Kidney (tissue), 14 donors: Measurements from ENCODE around the gene SMAD7. TPM values are rescaled to one million over a fixed set of nuclear protein-coding genes. Genes with fewer than 3 reads are reported as not detected.
A peak's percentile ranks its signal among the peaks of the same experiment; 100 is the strongest.

Source experiments
- DNase-seq, 5 donors: peaks; one replicate each; pipeline ENCODE4 v3.0.0-alpha.2; 2013 to 2020
- FAIRE-seq: peaks from 2 replicates; lab custom pipeline; 2012; peaks lifted over from hg19 to GRCh38; lab: Jason Lieb, UNC
- H3K27ac ChIP-seq, 2 donors: one replicate each; pipeline ENCODE4 v1.7.0; 2013; ENCODE audit warnings: low read depth in 2 of 2, low read length in 2 of 2, inconsistent platforms in 1 of 2
- H3K27me3 ChIP-seq: one replicate; pipeline ENCODE4 v1.7.1; 2013; ENCODE audit warnings: low read length, inconsistent platforms; ENCODE audit not compliant: control insufficient read depth, insufficient read depth
- H3K36me3 ChIP-seq, 3 donors: one replicate each; pipeline versions ENCODE4 v1.7.0 to v1.7.1; 2013; ENCODE audit warnings: low read length in 3 of 3, control low read depth in 1 of 3, inconsistent platforms in 1 of 3; ENCODE audit not compliant: insufficient read depth in 3 of 3, control insufficient read depth in 2 of 3
- H3K4me1 ChIP-seq, 3 donors: one replicate each; pipeline versions ENCODE4 v1.7.0 to v1.7.1; 2013; ENCODE audit warnings: low read length in 3 of 3, inconsistent platforms in 1 of 3, low read depth in 1 of 3; ENCODE audit not compliant: control insufficient read depth in 2 of 3, insufficient read depth in 2 of 3
- H3K4me3 ChIP-seq, 3 donors: one replicate each; pipeline versions ENCODE4 v1.7.0 to v1.8.1; 2013; ENCODE audit warnings: low read length in 3 of 3, control low read depth in 1 of 3, inconsistent platforms in 1 of 3
- H3K9ac ChIP-seq, 3 donors: one replicate each; pipeline versions ENCODE4 v1.7.0 to v1.7.1; 2013; ENCODE audit warnings: low read length in 3 of 3, control low read depth in 1 of 3, inconsistent platforms in 1 of 3
- H3K9me3 ChIP-seq, 3 donors: one replicate each; pipeline versions ENCODE4 v1.7.0 to v1.7.1; 2013; ENCODE audit warnings: low read length in 3 of 3, control low read depth in 1 of 3, inconsistent platforms in 1 of 3; ENCODE audit not compliant: control insufficient read depth in 2 of 3, insufficient read depth in 1 of 3
- CTCF ChIP-seq: IDR thresholded peaks from 3 replicates; pipeline ENCODE4 v1.5.1; 2012; ENCODE audit warnings: mild to moderate bottlenecking, moderate library complexity, borderline replicate concordance; ENCODE audit not compliant: insufficient read depth; ENCODE audit errors: extremely low read depth
- intact Hi-C: fragments of 100-400 bp; cut with DNase I; formaldehyde crosslinking; loops from one replicate; pipeline ENCODE4 v1.11.1; 2022
- polyA plus RNA-seq: library from polyadenylated mRNA; stranded (reverse); fragments of 350-450 nt; fragmentation: Illumina TruSeq; extraction: RNeasy Lipid Tissue Mini Kit (QIAGEN cat#74804); gene quantifications from one replicate; pipeline ENCODE4 v1.2.3, GENCODE V29; 2014; ENCODE audit warnings: low read depth, low replicate concordance; ENCODE audit not compliant: insufficient read depth
- total RNA-seq: library from RNA; stranded (reverse); fragmentation: NEBNext Ultra II Directional; extraction: Animal tissue kit (Norgen Biotek cat#: 25700); gene quantifications from one replicate; pipeline ENCODE4 v1.2.1, GENCODE V29; 2021
- donor health status: control.
- donor health status: control.
- donor health status: control.
- donor health status: control.
- donor health status: control.
- donor health status: DM: yes; HTN: yes; CAD: no.
- donor health status: Normal renal cell carcinoma (clear cell type).

Gene SMAD7
- total and polyA plus RNA-seq, 2 donors from 2014 or later = 17.3 to 32.6 TPM

DNA sequence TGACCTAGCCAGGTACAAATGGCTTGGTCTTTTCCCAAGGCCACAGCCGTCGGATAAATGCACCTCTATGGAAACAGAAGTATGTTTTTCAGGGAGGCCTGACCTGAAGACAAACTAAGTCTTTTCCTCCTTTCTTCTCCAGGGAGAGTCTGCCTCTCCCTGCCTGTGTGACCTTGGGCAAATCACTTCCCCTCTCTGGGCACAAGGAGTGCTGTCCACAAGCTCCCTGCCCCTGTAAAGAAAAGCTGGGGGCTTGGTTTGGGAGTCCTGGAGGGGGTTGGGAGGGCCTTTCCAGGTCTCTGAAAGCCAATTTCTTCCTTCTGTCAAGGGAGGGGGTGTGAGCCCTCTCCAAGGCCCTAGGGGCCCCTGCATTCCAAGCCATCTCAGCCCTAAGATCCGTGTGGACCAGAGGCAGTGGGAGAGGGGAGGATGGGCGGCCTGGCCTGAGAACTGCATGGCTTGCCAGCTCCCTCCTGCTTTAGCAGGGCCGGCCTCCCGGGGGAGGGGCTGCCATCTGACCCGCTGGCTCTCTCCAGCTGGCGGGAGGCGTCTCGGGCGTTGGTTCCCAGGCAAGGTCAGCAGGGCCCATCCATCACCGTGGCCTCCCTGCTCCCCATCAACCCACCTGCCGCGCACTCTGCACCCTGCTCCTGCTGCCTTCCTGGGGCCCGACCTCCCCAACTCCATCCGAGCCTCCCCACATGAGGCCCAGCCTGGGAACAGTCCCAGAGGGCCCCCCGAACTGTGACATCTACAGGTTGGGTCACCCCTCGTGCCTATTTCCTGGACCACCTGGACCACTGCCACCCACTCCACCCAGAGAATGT, 61.4 kb downstream of the SMAD7 start:
- TF ChIP-seq CTCF = no peak
- peak overlapping the region in 1 of 2 donors; percentile 32 for H3K27ac ChIP-seq
- peaks cover 2 to 20% (median 9%) of the 10 kb centered on the region in 3 donors for H3K4me1 ChIP-seq
- peak; percentile 84 to 94 (median 88) for DNase-seq
- no peaks in the 10 kb centered on the region for H3K27me3 ChIP-seq
- FAIRE-seq = no peak
- intact Hi-C loops = no loop called here
- no peak overlapping the region for H3K9ac ChIP-seq
- H3K9me3 ChIP-seq = no peaks in the 10 kb centered on the region
- no peaks in the 10 kb centered on the region for H3K36me3 ChIP-seq
- no peak overlapping the region for H3K4me3 ChIP-seq

GRCh38 chr18:48888773-48889080, 62.0 kb downstream of the SMAD7 start:
- Histone ChIP-seq H3K4me1 (peaks cover 2 to 20% (median 9%) of the 10 kb centered on the region in 3 donors), H3K9me3 (no peaks in the 10 kb centered on the region), H3K36me3 (no peaks in the 10 kb centered on the region), H3K27me3 (no peaks in the 10 kb centered on the region), H3K4me3 (no peak overlapping the region), H3K27ac (no peak overlapping the region), H3K9ac (no peak overlapping the region)
- FAIRE-seq = no peak
- DNase-seq = peak in 2 of 5 donors; percentile 31 to 44
- intact Hi-C loops = no loop called here
- no peak for TF ChIP-seq CTCF

DNA sequence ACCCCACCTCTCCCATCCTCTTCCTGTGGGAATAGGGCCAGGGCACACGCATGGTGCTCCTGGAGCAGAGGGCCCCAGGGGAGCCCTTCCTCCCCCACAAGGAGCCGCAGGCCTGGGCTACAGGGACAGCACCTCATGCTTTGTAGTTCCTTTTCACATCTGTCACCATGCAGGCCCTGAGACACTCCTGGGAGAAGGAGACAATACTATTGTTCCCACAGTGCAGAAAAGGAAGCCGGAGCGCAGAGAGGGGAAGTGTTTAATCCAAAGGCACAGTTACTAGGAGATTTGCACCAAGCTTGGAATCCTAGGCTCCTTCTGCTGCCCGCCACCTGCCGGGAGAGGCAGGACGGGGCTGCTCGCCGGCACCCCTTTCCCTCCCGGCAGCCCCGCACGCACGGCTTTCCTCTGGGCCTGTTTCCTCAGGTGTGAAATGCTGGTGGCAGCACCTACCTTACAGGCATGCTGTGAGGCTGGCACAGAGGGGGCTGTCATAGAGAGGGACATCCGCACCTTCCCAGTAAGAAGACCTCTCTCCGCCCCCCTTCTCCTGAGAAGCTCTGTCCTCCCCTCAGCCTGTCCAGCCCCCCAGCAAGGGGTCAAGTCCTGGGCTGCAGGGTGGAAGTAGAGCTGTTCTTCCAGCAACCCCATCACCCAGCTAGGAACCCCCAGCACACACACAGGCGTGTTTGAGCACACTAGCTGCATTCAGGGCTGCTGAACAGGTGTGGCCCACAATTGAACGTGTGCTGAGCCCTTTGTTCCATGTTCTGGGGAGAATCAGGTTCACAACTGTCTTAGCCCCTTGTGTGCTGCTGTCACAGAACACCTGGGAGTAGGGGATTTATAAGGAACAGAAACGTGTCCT, 62.6 kb downstream of the SMAD7 start:
- Histone ChIP-seq H3K27me3 (no peaks in the 10 kb centered on the region), H3K9me3 (no peaks in the 10 kb centered on the region), H3K9ac (no peak overlapping the region), H3K36me3 (no peaks in the 10 kb centered on the region), H3K4me1 (peaks cover 2 to 20% (median 9%) of the 10 kb centered on the region in 3 donors), H3K27ac (no peak overlapping the region), H3K4me3 (no peak overlapping the region)
- no peak for TF ChIP-seq CTCF
- FAIRE-seq (no peak), DNase-seq (peak in 4 of 5 donors; percentile 33 to 56 (median 45))
- intact Hi-C loops = no loop called here
